Measurements from ENCODE around the gene NF1.
A peak's percentile ranks its signal among the peaks of the same experiment; 100 is the strongest.
"Not testable (repeated sequence)": the region's sequence is repeated elsewhere in the genome, so short reads cannot be mapped to it uniquely, and the experiment has no call there.

The NF1 gene

DNA sequence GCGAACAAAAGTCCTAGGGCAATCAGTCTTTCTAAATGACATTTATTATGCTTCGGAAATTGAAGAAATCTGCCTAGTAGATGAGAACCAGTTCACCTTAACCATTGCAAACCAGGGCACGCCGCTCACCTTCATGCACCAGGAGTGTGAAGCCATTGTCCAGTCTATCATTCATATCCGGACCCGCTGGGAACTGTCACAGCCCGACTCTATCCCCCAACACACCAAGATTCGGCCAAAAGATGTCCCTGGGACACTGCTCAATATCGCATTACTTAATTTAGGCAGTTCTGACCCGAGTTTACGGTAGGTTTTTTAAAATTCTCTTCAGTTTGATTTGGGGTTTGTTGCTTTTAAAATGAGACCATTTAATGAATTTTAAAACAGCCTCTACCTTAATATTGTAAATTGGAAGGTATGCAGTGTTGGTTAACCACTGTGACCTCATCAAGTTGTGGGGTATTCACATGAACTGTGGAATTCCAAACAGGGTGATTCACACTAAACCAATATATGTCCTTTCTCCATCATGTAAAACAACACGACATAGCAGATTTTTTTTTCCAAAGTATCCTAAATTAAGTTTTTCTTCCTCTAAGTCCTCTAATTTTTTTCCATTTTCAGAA, 232.9 kb downstream of the NF1 start:
- H3K9me3 ChIP-seq (ENCODE audit: control insufficient read depth, low read length) = no peaks in the 10 kb centered on the region
- peaks cover 30% of the 10 kb centered on the region for H3K36me3 ChIP-seq (ENCODE audit: control insufficient read depth, insufficient read depth, low read length)
- WGBS, 2 experiments (ENCODE audit: insufficient coverage in 2 of 2) = 94 to 97% methylated on average over 9 to 10 of the region's 12 CpGs
- H3K4me3 ChIP-seq (ENCODE audit: extremely low read depth, insufficient read depth, low read length, poor library complexity, severe bottlenecking) = no peak overlapping the region
- peak overlapping the region; percentile 58 for H3K27ac ChIP-seq (ENCODE audit: low read depth, low read length, severe bottlenecking)
- H3K4me1 ChIP-seq (ENCODE audit: control insufficient read depth, insufficient read depth, low read length, poor library complexity, severe bottlenecking) = peaks cover 5% of the 10 kb centered on the region

DNA sequence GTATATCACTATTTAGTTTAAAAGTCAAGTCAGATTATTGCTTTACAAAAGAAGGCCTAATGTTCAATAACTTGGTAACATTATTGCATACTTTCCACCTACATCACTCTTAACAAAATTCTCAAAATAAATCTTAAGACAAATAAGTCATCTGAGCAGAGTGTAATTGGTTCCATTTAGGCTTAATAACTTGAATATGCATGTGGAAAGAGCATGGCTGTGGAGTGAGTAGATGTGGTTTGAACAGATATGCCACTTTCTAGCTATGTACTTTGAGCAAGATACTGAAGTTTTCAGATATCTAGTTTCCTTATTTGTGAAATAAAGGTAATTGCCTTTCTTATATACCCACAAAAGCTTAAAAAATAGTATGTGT, 233.4 kb downstream of the NF1 start:
- H3K4me3 ChIP-seq (ENCODE audit: extremely low read depth, insufficient read depth, low read length, poor library complexity, severe bottlenecking) = no peak overlapping the region
- H3K36me3 ChIP-seq (ENCODE audit: control insufficient read depth, insufficient read depth, low read length) = peaks cover 34% of the 10 kb centered on the region
- peak overlapping the region; percentile 32 for H3K27ac ChIP-seq (ENCODE audit: low read depth, low read length, severe bottlenecking)
- H3K9me3 ChIP-seq (ENCODE audit: control insufficient read depth, low read length) = no peaks in the 10 kb centered on the region
- H3K4me1 ChIP-seq (ENCODE audit: control insufficient read depth, insufficient read depth, low read length, poor library complexity, severe bottlenecking) = peaks cover 5% of the 10 kb centered on the region

DNA sequence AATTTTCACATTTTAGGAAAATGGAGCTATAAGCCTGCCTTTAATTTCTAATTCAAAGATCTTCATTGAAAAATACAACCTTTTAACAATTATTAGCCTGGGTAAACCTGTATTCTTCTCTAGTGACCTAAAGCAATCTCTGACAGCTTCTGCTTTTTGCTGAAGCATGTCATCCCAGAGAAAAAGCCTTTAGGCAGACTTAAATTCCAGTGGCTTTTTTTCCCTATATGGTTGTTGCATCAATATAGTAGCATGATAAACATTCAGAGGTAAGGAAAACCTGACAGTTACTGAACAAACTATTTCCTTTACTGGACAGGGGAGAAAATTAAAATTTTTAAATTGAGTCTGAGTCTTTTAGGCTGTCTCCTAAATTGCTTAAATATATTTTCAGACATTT, 234.4 kb downstream of the NF1 start:
- H3K36me3 ChIP-seq (ENCODE audit: control insufficient read depth, insufficient read depth, low read length) = peaks cover 39% of the 10 kb centered on the region
- H3K4me3 ChIP-seq (ENCODE audit: extremely low read depth, insufficient read depth, low read length, poor library complexity, severe bottlenecking) = no peak overlapping the region
- no peaks in the 10 kb centered on the region for H3K9me3 ChIP-seq (ENCODE audit: control insufficient read depth, low read length)
- peaks cover 5% of the 10 kb centered on the region for H3K4me1 ChIP-seq (ENCODE audit: control insufficient read depth, insufficient read depth, low read length, poor library complexity, severe bottlenecking)
- no peak overlapping the region for H3K27ac ChIP-seq (ENCODE audit: low read depth, low read length, severe bottlenecking)

DNA sequence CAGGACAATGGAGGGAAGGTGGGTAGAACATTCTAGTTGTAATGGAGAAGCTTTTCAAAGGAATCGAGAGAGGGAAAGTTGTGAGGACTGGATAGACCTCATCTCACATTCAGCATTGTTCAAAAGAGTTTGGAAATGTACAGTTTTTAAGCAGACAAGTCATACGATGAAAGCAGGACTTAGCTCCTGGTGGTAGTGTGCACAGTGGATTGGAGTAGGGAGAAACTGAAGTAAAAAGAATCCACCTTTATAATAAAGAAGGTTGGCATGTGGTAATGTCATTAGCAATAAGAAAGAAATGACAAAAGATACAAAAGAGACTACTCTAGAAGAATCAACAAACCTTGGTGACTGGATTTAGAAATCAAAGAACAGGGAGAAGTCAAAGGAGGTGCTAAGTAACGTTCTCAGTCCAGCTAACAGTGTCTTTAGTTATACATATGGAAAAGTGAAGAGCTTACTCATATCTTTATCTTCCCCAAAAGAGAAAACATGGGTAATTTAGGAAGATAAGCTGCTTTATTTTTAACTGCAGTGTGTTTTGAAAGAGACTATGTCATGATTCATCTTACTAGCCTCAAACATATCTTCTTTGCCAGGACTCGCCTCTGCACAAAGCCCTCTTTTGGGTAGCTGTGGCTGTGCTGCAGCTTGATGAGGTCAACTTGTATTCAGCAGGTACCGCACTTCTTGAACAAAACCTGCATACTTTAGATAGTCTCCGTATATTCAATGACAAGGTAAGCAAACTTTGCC, 245.3 kb downstream of the NF1 start:
- H3K27ac ChIP-seq (ENCODE audit: low read depth, low read length, severe bottlenecking) = peak overlapping the region; percentile 38
- no peaks in the 10 kb centered on the region for H3K9me3 ChIP-seq (ENCODE audit: control insufficient read depth, low read length)
- H3K4me1 ChIP-seq (ENCODE audit: control insufficient read depth, insufficient read depth, low read length, poor library complexity, severe bottlenecking) = peaks cover 9% of the 10 kb centered on the region
- WGBS, 2 experiments (ENCODE audit: insufficient coverage in 2 of 2) = 92 to 100% methylated on average over 3 of the region's 6 CpGs
- peaks cover 41% of the 10 kb centered on the region for H3K36me3 ChIP-seq (ENCODE audit: control insufficient read depth, insufficient read depth, low read length)
- H3K4me3 ChIP-seq (ENCODE audit: extremely low read depth, insufficient read depth, low read length, poor library complexity, severe bottlenecking) = no peak overlapping the region

DNA sequence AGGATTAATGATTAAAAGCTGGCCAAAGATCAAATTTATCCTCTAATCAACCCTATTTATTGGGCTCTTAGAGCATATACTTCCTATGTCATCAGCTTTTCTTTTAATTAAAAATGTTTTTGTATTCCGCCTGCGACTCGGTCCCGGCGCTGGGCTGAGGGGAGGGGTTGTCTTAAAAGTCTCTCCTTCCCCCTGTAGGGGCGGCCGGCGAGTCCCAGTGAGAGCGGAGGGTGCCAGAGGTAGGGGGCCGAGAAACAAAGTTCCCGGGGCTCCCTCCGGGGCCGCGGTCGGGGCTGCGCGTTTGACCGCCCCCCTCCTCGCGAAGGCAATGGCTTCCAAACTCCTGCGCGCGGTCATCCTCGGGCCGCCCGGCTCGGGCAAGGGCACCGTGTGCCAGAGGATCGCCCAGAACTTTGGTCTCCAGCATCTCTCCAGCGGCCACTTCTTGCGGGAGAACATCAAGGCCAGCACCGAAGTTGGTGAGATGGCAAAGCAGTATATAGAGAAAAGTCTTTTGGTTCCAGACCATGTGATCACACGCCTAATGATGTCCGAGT, 250.5 kb downstream of the NF1 start:
- H3K9me3 ChIP-seq (ENCODE audit: control insufficient read depth, low read length); H3K4me3 ChIP-seq (ENCODE audit: extremely low read depth, insufficient read depth, low read length, poor library complexity, severe bottlenecking); H3K27ac ChIP-seq (ENCODE audit: low read depth, low read length, severe bottlenecking); H3K4me1 ChIP-seq (ENCODE audit: control insufficient read depth, insufficient read depth, low read length, poor library complexity, severe bottlenecking): not testable (repeated sequence)
- no CpG with 5 or more reads among the region's 34 CpGs for WGBS, 2 experiments (ENCODE audit: insufficient coverage in 2 of 2)
- H3K36me3 ChIP-seq (ENCODE audit: control insufficient read depth, insufficient read depth, low read length) = peaks cover 37% of the 10 kb centered on the region

DNA sequence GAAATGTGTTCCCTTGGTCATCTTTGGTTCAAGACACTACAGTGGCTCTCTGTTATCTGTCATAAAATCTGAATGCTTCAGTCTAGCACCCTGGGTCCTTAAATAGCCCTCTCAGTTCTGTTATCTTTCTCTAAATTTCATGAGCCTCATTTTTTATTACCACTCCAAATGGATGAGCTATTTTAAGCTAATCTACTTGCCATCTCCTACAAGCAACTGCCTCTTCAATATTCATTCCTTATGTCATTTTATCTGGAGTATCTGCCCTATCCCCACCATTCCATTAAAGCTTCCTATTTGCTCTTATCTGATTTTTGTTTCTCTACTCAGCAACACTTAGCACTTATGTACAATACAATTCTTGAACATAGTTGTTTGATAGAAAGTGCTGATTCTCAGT, 254.7 kb downstream of the NF1 start:
- no peak overlapping the region for H3K4me3 ChIP-seq (ENCODE audit: extremely low read depth, insufficient read depth, low read length, poor library complexity, severe bottlenecking)
- no peaks in the 10 kb centered on the region for H3K4me1 ChIP-seq (ENCODE audit: control insufficient read depth, insufficient read depth, low read length, poor library complexity, severe bottlenecking)
- no peaks in the 10 kb centered on the region for H3K9me3 ChIP-seq (ENCODE audit: control insufficient read depth, low read length)
- peaks cover 41% of the 10 kb centered on the region for H3K36me3 ChIP-seq (ENCODE audit: control insufficient read depth, insufficient read depth, low read length)
- no peak overlapping the region for H3K27ac ChIP-seq (ENCODE audit: low read depth, low read length, severe bottlenecking)

DNA sequence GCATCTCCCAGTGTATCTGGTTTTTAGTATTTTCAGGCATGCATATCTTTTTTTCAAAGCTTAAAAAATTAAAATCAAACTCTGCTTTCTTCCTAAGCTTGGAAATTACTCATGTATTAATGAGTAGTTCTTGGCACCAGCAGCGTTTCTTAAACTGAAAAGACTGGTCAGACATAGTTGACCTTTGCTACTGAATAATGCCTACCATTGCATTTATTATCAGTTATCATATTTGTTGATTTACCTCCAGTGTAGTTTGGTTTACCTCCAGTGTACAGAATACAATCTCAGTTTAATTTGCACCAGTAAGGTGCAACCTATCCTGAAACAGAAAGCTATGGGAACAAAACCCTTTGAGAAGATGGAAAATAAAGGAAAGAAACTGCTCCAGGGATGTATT, 261.2 kb downstream of the NF1 start:
- Histone ChIP-seq H3K4me1 (ENCODE audit: control insufficient read depth, insufficient read depth, low read length, poor library complexity, severe bottlenecking) (no peaks in the 10 kb centered on the region), H3K4me3 (ENCODE audit: extremely low read depth, insufficient read depth, low read length, poor library complexity, severe bottlenecking) (no peak overlapping the region), H3K9me3 (ENCODE audit: control insufficient read depth, low read length) (no peaks in the 10 kb centered on the region), H3K36me3 (ENCODE audit: control insufficient read depth, insufficient read depth, low read length) (peaks cover 62% of the 10 kb centered on the region), H3K27ac (ENCODE audit: low read depth, low read length, severe bottlenecking) (no peak overlapping the region)
- 100% methylated on average over 1 of the region's 1 CpG for WGBS, 2 experiments (ENCODE audit: insufficient coverage in 2 of 2)

DNA sequence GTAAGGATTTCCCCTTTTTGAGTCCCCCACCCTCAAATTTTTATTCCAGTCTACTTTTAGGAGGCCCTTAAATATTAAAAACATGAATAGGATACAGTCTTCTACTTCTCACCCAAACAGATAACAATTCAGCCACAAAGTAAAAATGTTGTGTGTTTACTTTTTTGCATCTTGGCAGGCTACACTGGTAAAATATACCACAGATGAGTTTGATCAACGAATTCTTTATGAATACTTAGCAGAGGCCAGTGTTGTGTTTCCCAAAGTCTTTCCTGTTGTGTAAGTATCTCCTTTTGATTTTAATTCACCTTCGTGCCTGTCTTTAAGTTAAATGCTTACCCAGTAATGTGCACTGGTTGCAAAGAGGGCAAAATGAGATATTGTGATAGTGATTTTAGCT, 262.3 kb downstream of the NF1 start:
- H3K9me3 ChIP-seq (ENCODE audit: control insufficient read depth, low read length) = no peaks in the 10 kb centered on the region
- H3K36me3 ChIP-seq (ENCODE audit: control insufficient read depth, insufficient read depth, low read length) = peaks cover 65% of the 10 kb centered on the region
- H3K4me3 ChIP-seq (ENCODE audit: extremely low read depth, insufficient read depth, low read length, poor library complexity, severe bottlenecking) = no peak overlapping the region
- no peaks in the 10 kb centered on the region for H3K4me1 ChIP-seq (ENCODE audit: control insufficient read depth, insufficient read depth, low read length, poor library complexity, severe bottlenecking)
- WGBS, 2 experiments (ENCODE audit: insufficient coverage in 2 of 2) = 100% methylated on average over 1 to 2 of the region's 2 CpGs
- no peak overlapping the region for H3K27ac ChIP-seq (ENCODE audit: low read depth, low read length, severe bottlenecking)

DNA sequence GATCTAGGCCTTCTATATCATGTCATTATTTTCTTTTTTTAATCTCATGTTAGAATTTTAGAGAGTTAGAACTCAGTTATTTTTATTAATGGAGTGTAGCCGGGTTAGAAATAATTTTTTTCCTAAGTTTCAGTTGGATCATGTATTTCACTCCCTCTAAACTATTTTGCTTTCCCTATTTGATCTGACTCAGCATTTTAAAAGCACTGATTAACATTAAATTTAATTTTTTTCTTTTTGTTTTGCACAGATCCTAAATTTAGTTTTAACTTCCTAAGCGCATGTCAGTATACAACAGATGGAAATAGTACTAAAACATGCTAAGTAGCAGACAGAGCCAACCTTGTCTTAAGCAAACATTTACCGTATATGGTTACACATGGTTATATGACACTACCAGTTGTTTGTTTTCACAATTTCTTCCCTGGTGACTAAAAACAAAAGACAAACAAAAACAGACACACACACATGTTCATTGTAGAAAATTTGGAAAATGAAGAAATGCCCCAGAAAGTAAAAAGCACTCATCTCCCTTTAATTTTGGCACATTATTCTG, 263.1 kb downstream of the NF1 start:
- no peak overlapping the region for H3K27ac ChIP-seq (ENCODE audit: low read depth, low read length, severe bottlenecking)
- no peaks in the 10 kb centered on the region for H3K9me3 ChIP-seq (ENCODE audit: control insufficient read depth, low read length)
- H3K36me3 ChIP-seq (ENCODE audit: control insufficient read depth, insufficient read depth, low read length) = peaks cover 67% of the 10 kb centered on the region
- no peaks in the 10 kb centered on the region for H3K4me1 ChIP-seq (ENCODE audit: control insufficient read depth, insufficient read depth, low read length, poor library complexity, severe bottlenecking)
- no CpG with 5 or more reads among the region's 3 CpGs for WGBS, 2 experiments (ENCODE audit: insufficient coverage in 2 of 2)
- no peak overlapping the region for H3K4me3 ChIP-seq (ENCODE audit: extremely low read depth, insufficient read depth, low read length, poor library complexity, severe bottlenecking)

DNA sequence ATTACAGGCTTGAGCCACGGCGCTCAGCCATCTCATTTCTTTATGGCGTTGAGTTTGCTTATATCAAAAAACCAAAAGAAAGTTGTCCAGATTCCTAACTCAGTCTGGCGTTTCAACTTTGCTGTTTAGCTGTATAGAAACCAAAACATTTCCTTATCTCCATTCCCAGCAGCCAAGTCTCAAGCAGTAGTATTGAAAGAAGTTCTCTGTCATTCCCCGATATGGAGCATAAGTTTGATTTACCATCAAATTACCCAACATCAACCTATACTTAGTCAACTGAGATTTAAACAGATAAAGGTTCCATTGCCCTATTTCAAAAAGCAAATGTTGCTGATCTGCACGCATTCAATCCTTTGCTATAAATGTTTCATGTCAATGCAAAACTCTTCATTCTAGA, 269.2 kb downstream of the NF1 start:
- no peaks in the 10 kb centered on the region for H3K9me3 ChIP-seq (ENCODE audit: control insufficient read depth, low read length)
- no peaks in the 10 kb centered on the region for H3K4me1 ChIP-seq (ENCODE audit: control insufficient read depth, insufficient read depth, low read length, poor library complexity, severe bottlenecking)
- H3K27ac ChIP-seq (ENCODE audit: low read depth, low read length, severe bottlenecking) = no peak overlapping the region
- 97 to 100% methylated on average over 5 of the region's 6 CpGs for WGBS, 2 experiments (ENCODE audit: insufficient coverage in 2 of 2)
- H3K36me3 ChIP-seq (ENCODE audit: control insufficient read depth, insufficient read depth, low read length) = peaks cover 63% of the 10 kb centered on the region
- H3K4me3 ChIP-seq (ENCODE audit: extremely low read depth, insufficient read depth, low read length, poor library complexity, severe bottlenecking) = no peak overlapping the region

DNA sequence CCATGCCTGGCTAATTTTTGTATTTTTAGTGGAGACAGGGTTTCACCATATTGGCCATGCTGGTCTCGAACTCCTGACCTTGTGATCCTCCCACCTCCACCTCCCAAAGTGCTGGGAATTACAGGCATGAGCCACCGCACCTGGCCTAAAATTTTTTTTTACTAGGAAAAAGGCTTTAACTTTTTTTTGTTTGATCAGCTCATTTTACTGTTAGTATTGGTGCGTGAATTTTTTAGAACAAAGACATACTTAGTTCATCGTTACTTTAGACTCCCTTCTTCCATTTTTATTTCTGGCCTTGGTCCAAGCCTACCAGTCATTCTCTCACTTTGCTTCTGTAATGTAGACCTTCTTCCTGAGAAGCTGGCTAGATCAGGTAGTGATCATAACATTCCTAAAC, 271.3 kb downstream of the NF1 start:
- Histone ChIP-seq H3K4me3 (ENCODE audit: extremely low read depth, insufficient read depth, low read length, poor library complexity, severe bottlenecking) (no peak overlapping the region), H3K9me3 (ENCODE audit: control insufficient read depth, low read length) (no peaks in the 10 kb centered on the region), H3K4me1 (ENCODE audit: control insufficient read depth, insufficient read depth, low read length, poor library complexity, severe bottlenecking) (no peaks in the 10 kb centered on the region), H3K36me3 (ENCODE audit: control insufficient read depth, insufficient read depth, low read length) (peaks cover 51% of the 10 kb centered on the region), H3K27ac (ENCODE audit: low read depth, low read length, severe bottlenecking) (no peak overlapping the region)
- WGBS, 2 experiments (ENCODE audit: insufficient coverage in 2 of 2) = 100% methylated on average over 2 of the region's 4 CpGs; no CpG with 5 or more reads in 1 of the 2 experiments

All from mesodermal cell (in vitro differentiated cells).